CD4-positive, alpha-beta T cell treated with Interleukin-12 subunit alpha and Interleukin-12 subunit beta, for 1 hour (primary cell): ENCODE measurements around the gene DKK1.
"Not testable (repeated sequence)": the region's sequence is repeated elsewhere in the genome, so short reads cannot be mapped to it uniquely, and the experiment has no call there.

Experiments
- DNase-seq: peaks from one replicate; pipeline ENCODE4 v3.0.0-alpha.2; 2020

DKK1 gene

GRCh38 chr10:52318822-52319464 is 4.9 kb downstream of the DKK1 start:
- DNase-seq, result no peak

GRCh38 chr10:52319926-52320325 is 5.8 kb downstream of the DKK1 start:
- no peak for DNase-seq

- DNase-seq, result no peak
These were observed 8.2 kb downstream of the DKK1 start for GRCh38 chr10:52322323-52322722.

- no peak for DNase-seq
These were observed 8.9 kb downstream of the DKK1 start for GRCh38 chr10:52322936-52323335.

GRCh38 chr10:52326382-52326781 is 12.3 kb downstream of the DKK1 start:
- no peak for DNase-seq

- no peak for DNase-seq
These were observed 17.7 kb downstream of the DKK1 start for GRCh38 chr10:52331638-52332364.

- no peak for DNase-seq
These were observed 18.7 kb downstream of the DKK1 start for GRCh38 chr10:52332815-52333214.

- DNase-seq, result no peak
These were observed 20.5 kb downstream of the DKK1 start for GRCh38 chr10:52334595-52334994.

- DNase-seq, result no peak
These were observed 21.6 kb downstream of the DKK1 start for GRCh38 chr10:52335665-52336064.

- no peak for DNase-seq
These were observed 23.1 kb downstream of the DKK1 start for GRCh38 chr10:52337225-52337624.

GRCh38 chr10:52343439-52343838 is 29.4 kb downstream of the DKK1 start:
- no peak for DNase-seq

GRCh38 chr10:52346394-52347326 is 32.6 kb downstream of the DKK1 start:
- no peak for DNase-seq

GRCh38 chr10:52347327-52347667 is 33.2 kb downstream of the DKK1 start:
- no peak for DNase-seq

GRCh38 chr10:52348037-52348564 is 34.0 kb downstream of the DKK1 start:
- no peak for DNase-seq

GRCh38 chr10:52351914-52352330 is 37.8 kb downstream of the DKK1 start:
- DNase-seq, result no peak

GRCh38 chr10:52353205-52353604 is 39.1 kb downstream of the DKK1 start:
- DNase-seq, result no peak

GRCh38 chr10:52353960-52354394 is 39.9 kb downstream of the DKK1 start:
- DNase-seq, result no peak

GRCh38 chr10:52357971-52358370 is 43.9 kb downstream of the DKK1 start:
- DNase-seq, result no peak

- DNase-seq, result no peak
These were observed 45.4 kb downstream of the DKK1 start for GRCh38 chr10:52359441-52359840.

GRCh38 chr10:52365547-52366432 is 51.7 kb downstream of the DKK1 start:
- DNase-seq, result not testable (repeated sequence)
